A204.1 (cell line): ENCODE measurements around the gene MUC15.
"Not testable (repeated sequence)": the region's sequence is repeated elsewhere in the genome, so short reads cannot be mapped to it uniquely, and the experiment has no call there.

ENCODE experiments used
- FAIRE-seq: peaks from 2 replicates; lab custom pipeline; 2012; peaks lifted over from hg19 to GRCh38; lab: Jason Lieb, UNC

Gene MUC15

GRCh38 chr11:26571861-26572654 lies at the start of gene MUC15:
Gene MUC15 (minus strand): TSS chr11:26572263. CDS start chr11:26567094, 5,169 bp downstream.
- FAIRE-seq = no peak

GRCh38 chr11:26621132-26621531 lies 49.1 kb upstream of the MUC15 start:
- FAIRE-seq = no peak

GRCh38 chr11:26620282-26621045 lies 48.4 kb upstream of the MUC15 start:
- no peak for FAIRE-seq

- no peak for FAIRE-seq
Measured at GRCh38 chr11:26618441-26618840, 46.4 kb upstream of the MUC15 start.

GRCh38 chr11:26613759-26614158 lies 41.7 kb upstream of the MUC15 start:
- no peak for FAIRE-seq

GRCh38 chr11:26608507-26609146 lies 36.6 kb upstream of the MUC15 start:
- no peak for FAIRE-seq

- FAIRE-seq = no peak
Measured at GRCh38 chr11:26607725-26608506, 35.9 kb upstream of the MUC15 start.

- FAIRE-seq = no peak
Measured at GRCh38 chr11:26599876-26600434, 27.9 kb upstream of the MUC15 start.

GRCh38 chr11:26599425-26599824 lies 27.4 kb upstream of the MUC15 start:
- FAIRE-seq = no peak

GRCh38 chr11:26597899-26598298 lies 25.8 kb upstream of the MUC15 start:
- FAIRE-seq = no peak

- not testable (repeated sequence) for FAIRE-seq
Measured at GRCh38 chr11:26597049-26597689, 25.1 kb upstream of the MUC15 start.

GRCh38 chr11:26595207-26595865 lies 23.3 kb upstream of the MUC15 start:
- not testable (repeated sequence) for FAIRE-seq

GRCh38 chr11:26593691-26594090 lies 21.6 kb upstream of the MUC15 start:
- no peak for FAIRE-seq

- no peak for FAIRE-seq
Measured at GRCh38 chr11:26587073-26587472, 15.0 kb upstream of the MUC15 start.

- no peak for FAIRE-seq
Measured at GRCh38 chr11:26584818-26585217, 12.8 kb upstream of the MUC15 start.

GRCh38 chr11:26583550-26583949 lies 11.5 kb upstream of the MUC15 start:
- no peak for FAIRE-seq

- no peak for FAIRE-seq
Measured at GRCh38 chr11:26580929-26581328, 8.9 kb upstream of the MUC15 start.

GRCh38 chr11:26579683-26580082 lies 7.6 kb upstream of the MUC15 start:
- no peak for FAIRE-seq

GRCh38 chr11:26578998-26579661 lies 7.1 kb upstream of the MUC15 start:
- no peak for FAIRE-seq

- no peak for FAIRE-seq
Measured at GRCh38 chr11:26575946-26576345, 3.9 kb upstream of the MUC15 start.
